ENCODE results near the gene SPATS2L. TPM values are rescaled to one million over a fixed set of nuclear protein-coding genes. Genes with fewer than 3 reads are reported as not detected.
A peak's percentile ranks its signal among the peaks of the same experiment; 100 is the strongest.

The SPATS2L gene
- total and polyA plus RNA-seq, 2 donors (not counting 1 experiment from before 2014, with no cell fraction given) = 0.27 to 0.44 TPM

DNA sequence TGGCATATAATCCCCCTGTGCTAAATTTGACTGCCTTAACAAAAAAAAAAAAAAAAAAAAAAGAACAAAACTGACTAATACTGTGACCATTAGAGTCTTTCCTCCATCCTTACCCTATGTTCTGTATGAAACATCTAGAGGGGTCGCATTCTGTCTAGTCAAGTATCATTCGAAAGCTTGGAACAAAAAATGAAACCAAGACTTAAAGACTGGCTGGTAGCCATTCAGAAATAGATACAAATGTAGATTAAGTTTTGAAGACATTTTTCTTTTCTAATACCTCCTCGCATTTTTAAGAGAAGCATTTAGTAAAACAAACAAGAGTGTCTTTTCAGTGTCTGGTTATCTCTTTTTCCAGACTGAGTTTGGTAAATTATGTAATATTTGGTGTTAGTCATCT is 66.7 kb downstream of the SPATS2L start:
- H3K4me1 ChIP-seq (ENCODE audit: control insufficient read depth in 2 of 2, insufficient read depth in 2 of 2, low read length in 2 of 2) = peaks cover 5 to 16% of the 10 kb centered on the region in 2 donors
- peak overlapping the region; percentile 76 for H2AFZ ChIP-seq (ENCODE audit: insufficient read depth, low read depth, low read length, poor library complexity, severe bottlenecking)
- peaks cover 6% of the 10 kb centered on the region for H3K27me3 Mint-ChIP-seq
- no peak overlapping the region for H3K4me3 ChIP-seq (ENCODE audit: control extremely low read depth in 1 of 5, extremely low read depth in 1 of 5, insufficient read depth in 1 of 5, low read depth in 2 of 5, low read length in 4 of 5)
- H3K36me3 ChIP-seq (replicated peaks in 1 of 2; ENCODE audit: control extremely low read depth in 1 of 2, control insufficient read depth in 1 of 2, extremely low read depth in 1 of 2, insufficient read depth in 2 of 2, low read length in 1 of 2) = no peaks in the 10 kb centered on the region
- no peak overlapping the region for H3K27ac ChIP-seq (ENCODE audit: low read length in 2 of 2)
- no peak for DNase-seq
- TF ChIP-seq EZH2 (IDR thresholded peaks at IDR 0.05; ENCODE audit: borderline replicate concordance, insufficient read depth, low read depth, low read length, poor library complexity, severe bottlenecking) = no peak
- TF ChIP-seq, protein P1, sequence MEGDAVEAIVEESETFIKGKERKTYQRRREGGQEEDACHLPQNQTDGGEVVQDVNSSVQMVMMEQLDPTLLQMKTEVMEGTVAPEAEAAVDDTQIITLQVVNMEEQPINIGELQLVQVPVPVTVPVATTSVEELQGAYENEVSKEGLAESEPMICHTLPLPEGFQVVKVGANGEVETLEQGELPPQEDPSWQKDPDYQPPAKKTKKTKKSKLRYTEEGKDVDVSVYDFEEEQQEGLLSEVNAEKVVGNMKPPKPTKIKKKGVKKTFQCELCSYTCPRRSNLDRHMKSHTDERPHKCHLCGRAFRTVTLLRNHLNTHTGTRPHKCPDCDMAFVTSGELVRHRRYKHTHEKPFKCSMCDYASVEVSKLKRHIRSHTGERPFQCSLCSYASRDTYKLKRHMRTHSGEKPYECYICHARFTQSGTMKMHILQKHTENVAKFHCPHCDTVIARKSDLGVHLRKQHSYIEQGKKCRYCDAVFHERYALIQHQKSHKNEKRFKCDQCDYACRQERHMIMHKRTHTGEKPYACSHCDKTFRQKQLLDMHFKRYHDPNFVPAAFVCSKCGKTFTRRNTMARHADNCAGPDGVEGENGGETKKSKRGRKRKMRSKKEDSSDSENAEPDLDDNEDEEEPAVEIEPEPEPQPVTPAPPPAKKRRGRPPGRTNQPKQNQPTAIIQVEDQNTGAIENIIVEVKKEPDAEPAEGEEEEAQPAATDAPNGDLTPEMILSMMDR (IDR thresholded peaks at IDR 0.05) = no peak
- peak overlapping the region; percentile 69 for H3K4me2 ChIP-seq (replicated peaks; ENCODE audit: low read depth, low read length, poor library complexity, severe bottlenecking)
- no CpG with 5 or more reads among the region's 3 CpGs for WGBS (ENCODE audit: insufficient coverage)
- no peaks in the 10 kb centered on the region for H3K9me3 ChIP-seq (ENCODE audit: control extremely low read depth in 1 of 3, control insufficient read depth in 2 of 3, insufficient read depth in 1 of 3, low read length in 2 of 3)
- no peaks in the 10 kb centered on the region for H3K27me3 ChIP-seq (replicated peaks in 1 of 4; ENCODE audit: control extremely low read depth in 1 of 4, control insufficient read depth in 3 of 4, insufficient read depth in 4 of 4, low read length in 3 of 4)
- no peaks in the 10 kb centered on the region for H3K9me3 Mint-ChIP-seq (ENCODE audit: insufficient read depth)
- H3K9ac ChIP-seq (ENCODE audit: low read length) = peak overlapping the region; percentile 49
- H3K4me3 Mint-ChIP-seq = peak overlapping the region; percentile 8
- H4K20me1 ChIP-seq (ENCODE audit: control insufficient read depth, insufficient read depth, low read length, poor library complexity, severe bottlenecking) = no peaks in the 10 kb centered on the region
- ChIA-PET CTCF (no interaction called here), POLR2A (no interaction called here)
- no peak overlapping the region for H3K27ac Mint-ChIP-seq
- intact Hi-C loops (cut with micrococcal nuclease) = no loop called here
- peaks cover 16% of the 10 kb centered on the region for H3K4me1 Mint-ChIP-seq
- H3K79me2 ChIP-seq (ENCODE audit: control insufficient read depth, insufficient read depth, low read length) = no peaks in the 10 kb centered on the region
- no peak for ATAC-seq (ENCODE audit: low read depth)

- intact Hi-C loops (cut with micrococcal nuclease) = no loop called here
- peak; percentile 45 for DNase-seq
- Mint-ChIP-seq H3K4me1 (peaks cover 16% of the 10 kb centered on the region), H3K27me3 (peaks cover 3% of the 10 kb centered on the region), H3K9me3 (ENCODE audit: insufficient read depth) (no peaks in the 10 kb centered on the region), H3K27ac (no peak overlapping the region), H3K4me3 (peak overlapping the region; percentile 81)
- 0% methylated on average over 3 of the region's 5 CpGs for WGBS (ENCODE audit: insufficient coverage)
- Histone ChIP-seq H3K9me3 (ENCODE audit: control extremely low read depth in 1 of 3, control insufficient read depth in 2 of 3, insufficient read depth in 1 of 3, low read length in 2 of 3) (no peaks in the 10 kb centered on the region), H3K9ac (ENCODE audit: low read length) (peak overlapping the region; percentile 49), H3K4me2 (replicated peaks; ENCODE audit: low read depth, low read length, poor library complexity, severe bottlenecking) (peak overlapping the region; percentile 69), H2AFZ (ENCODE audit: insufficient read depth, low read depth, low read length, poor library complexity, severe bottlenecking) (peak overlapping the region; percentile 76), H3K4me1 (ENCODE audit: control insufficient read depth in 2 of 2, insufficient read depth in 2 of 2, low read length in 2 of 2) (peaks cover 5 to 16% of the 10 kb centered on the region in 2 donors), H3K79me2 (ENCODE audit: control insufficient read depth, insufficient read depth, low read length) (no peaks in the 10 kb centered on the region), H4K20me1 (ENCODE audit: control insufficient read depth, insufficient read depth, low read length, poor library complexity, severe bottlenecking) (no peaks in the 10 kb centered on the region), H3K27ac (ENCODE audit: low read length in 2 of 2) (no peak overlapping the region), H3K4me3 (ENCODE audit: control extremely low read depth in 1 of 5, extremely low read depth in 1 of 5, insufficient read depth in 1 of 5, low read depth in 2 of 5, low read length in 4 of 5) (peak overlapping the region; percentile 21 to 50 (median 44)), H3K36me3 (replicated peaks in 1 of 2; ENCODE audit: control extremely low read depth in 1 of 2, control insufficient read depth in 1 of 2, extremely low read depth in 1 of 2, insufficient read depth in 2 of 2, low read length in 1 of 2) (no peaks in the 10 kb centered on the region), H3K27me3 (replicated peaks in 1 of 4; ENCODE audit: control extremely low read depth in 1 of 4, control insufficient read depth in 3 of 4, insufficient read depth in 4 of 4, low read length in 3 of 4) (no peaks in the 10 kb centered on the region)
- ATAC-seq (ENCODE audit: low read depth) = peak; percentile 73
- POLR2A ChIA-PET = no interaction called here
- CTCF ChIA-PET = no interaction called here
- TF ChIP-seq EZH2 (IDR thresholded peaks at IDR 0.05; ENCODE audit: borderline replicate concordance, insufficient read depth, low read depth, low read length, poor library complexity, severe bottlenecking) = no peak
- TF ChIP-seq, protein P1 (IDR thresholded peaks at IDR 0.05) = no peak
Observed at GRCh38 chr2:200373973-200374416, 67.5 kb downstream of the SPATS2L start.
